GM23248 (cell line): ENCODE data around the gene C5orf58. TPM values are rescaled to one million over a fixed set of nuclear protein-coding genes. Genes with fewer than 3 reads are reported as not detected.

ENCODE experiments used
- DNase-seq: peaks from one replicate; pipeline ENCODE4 v3.0.0-alpha.2; 2015
- H2AFZ ChIP-seq: fragments of 200-600 bp; sonication (generic); 2 replicates; pipeline ENCODE4 v1.6.1; 2016; ENCODE audit warnings: antibody characterized with exemption
- H3F3A ChIP-seq: fragments of 200-600 bp; sonication (generic); 2 replicates; pipeline ENCODE4 v1.6.1; 2016; ENCODE audit warnings: mild to moderate bottlenecking, antibody characterized with exemption, mixed run types; ENCODE audit not compliant: insufficient read depth
- H3K27ac ChIP-seq: fragments of 200-600 bp; sonication (generic); 2 replicates; pipeline ENCODE4 v1.5.1; 2016; ENCODE audit warnings: mild to moderate bottlenecking
- H3K27me3 ChIP-seq: fragments of 200-600 bp; sonication (generic); replicated peaks from 2 replicates; pipeline ENCODE4 v1.6.1; 2016; ENCODE audit warnings: mild to moderate bottlenecking; ENCODE audit not compliant: insufficient read depth
- H3K36me3 ChIP-seq: fragments of 200-600 bp; sonication (generic); 2 replicates; pipeline ENCODE4 v1.6.1; 2016; ENCODE audit warnings: low read depth, mild to moderate bottlenecking
- H3K4me1 ChIP-seq: fragments of 200-600 bp; sonication (generic); 2 replicates; pipeline ENCODE4 v1.6.1; 2016; ENCODE audit warnings: mild to moderate bottlenecking; ENCODE audit not compliant: insufficient read depth
- H3K4me2 ChIP-seq: fragments of 200-600 bp; sonication (generic); one replicate; pipeline ENCODE4 v1.6.1; 2016; ENCODE audit warnings: mild to moderate bottlenecking; ENCODE audit not compliant: unreplicated experiment
- H3K4me3 ChIP-seq: fragments of 200-600 bp; sonication (generic); 2 replicates; pipeline ENCODE4 v1.5.1; 2016; ENCODE audit warnings: mild to moderate bottlenecking
- H3K79me2 ChIP-seq: fragments of 200-600 bp; sonication (generic); 2 replicates; pipeline ENCODE4 v1.6.1; 2016; ENCODE audit warnings: mild to moderate bottlenecking; ENCODE audit not compliant: insufficient read depth
- H3K9ac ChIP-seq: fragments of 200-600 bp; sonication (generic); 2 replicates; pipeline ENCODE4 v1.6.1; 2016; ENCODE audit warnings: mild to moderate bottlenecking
- H3K9me2 ChIP-seq: fragments of 200-600 bp; sonication (generic); 2 replicates; pipeline ENCODE4 v1.6.1; 2016; ENCODE audit warnings: mixed run types, mild to moderate bottlenecking, moderate library complexity; ENCODE audit not compliant: insufficient read depth
- H3K9me3 ChIP-seq: fragments of 200-600 bp; sonication (generic); one replicate; pipeline ENCODE4 v1.6.1; 2017; ENCODE audit warnings: low read depth
- H4K20me1 ChIP-seq: fragments of 200-600 bp; sonication (generic); 2 replicates; pipeline ENCODE4 v1.6.0; 2016; ENCODE audit not compliant: insufficient read depth
- EZH2 ChIP-seq: fragments of 200-600 bp; sonication (generic); IDR thresholded peaks from 2 replicates; pipeline ENCODE4 v1.6.1; 2018; ENCODE audit warnings: antibody characterized with exemption, mild to moderate bottlenecking; ENCODE audit not compliant: insufficient read depth, poor library complexity, severe bottlenecking
- EZH2phosphoT487 ChIP-seq: fragments of 200-600 bp; sonication (generic); IDR thresholded peaks from 2 replicates; pipeline ENCODE4 v1.6.1; 2018; ENCODE audit warnings: antibody characterized with exemption, moderate library complexity, mild to moderate bottlenecking, low read depth; ENCODE audit not compliant: insufficient read depth
- WGBS, 2 experiments: methylation state at CpG; one replicate each; pipeline ENCODE4 v1.1.6; 2015 to 2017; ENCODE audit warnings: low lambda C conversion rate in 2 of 2, low coverage in 1 of 2; ENCODE audit errors: missing lambda C conversion rate in 2 of 2; 5-methylcytosine and 5-hydroxymethylcytosine counted together
- in situ Hi-C: fragments of 300-500 bp; cut with MboI; formaldehyde crosslinking; loops from 2 replicates; pipeline ENCODE4 v1.15.0; 2020
- polyA plus RNA-seq: library from polyadenylated mRNA; unstranded; fragments of >200 nt; fragmentation: Nextera tagmentation; extraction: Ambion mirVana; gene quantifications from 2 replicates; pipeline ENCODE4 v1.2.1, GENCODE V29; 2016
- total RNA-seq: library from RNA; depleted of rRNA; stranded (reverse); fragments of >200 nt; shearing (Covaris generic); gene quantifications from 2 replicates; pipeline ENCODE4 v1.2.3, GENCODE V29; 2014

The C5orf58 gene
- total and polyA plus RNA-seq, 2 experiments from 2014 or later: not detected

DNA sequence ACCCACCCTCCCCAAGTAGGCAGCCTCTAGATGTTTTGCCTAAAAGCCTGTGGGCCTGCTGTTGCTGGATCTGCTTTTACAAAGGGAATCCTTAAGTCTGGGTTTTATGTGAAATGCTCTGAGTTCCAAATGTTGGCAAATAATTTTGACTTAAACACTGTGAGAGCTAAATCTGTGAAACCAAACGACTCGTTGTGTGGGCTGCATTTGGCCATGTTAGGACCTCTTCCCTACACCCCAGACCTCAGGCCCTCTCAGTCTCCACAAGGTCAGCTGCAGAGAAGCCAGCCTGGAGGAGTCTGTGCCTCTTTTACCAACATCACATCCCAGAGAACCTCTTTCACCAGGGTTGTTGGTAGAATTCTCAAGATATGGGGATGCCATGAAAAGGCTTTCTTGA is 55.4 kb downstream of the C5orf58 start:
- Histone ChIP-seq H3K9me2 (no peaks in the 10 kb centered on the region), H3F3A (no peaks in the 10 kb centered on the region), H3K4me3 (no peak overlapping the region), H3K9me3 (no peaks in the 10 kb centered on the region), H3K4me1 (no peaks in the 10 kb centered on the region), H3K27me3 (peaks cover 30% of the 10 kb centered on the region), H3K9ac (no peak overlapping the region), H3K27ac (no peak overlapping the region), H3K36me3 (no peaks in the 10 kb centered on the region), H2AFZ (no peak overlapping the region), H3K79me2 (no peaks in the 10 kb centered on the region), H4K20me1 (no peaks in the 10 kb centered on the region), H3K4me2 (no peak overlapping the region)
- WGBS, 2 experiments: 61 to 69% methylated on average over 2 of the region's 2 CpGs
- in situ Hi-C loops: no loop called here
- TF ChIP-seq EZH2 (no peak), EZH2phosphoT487 (no peak)
- no peak for DNase-seq

DNA sequence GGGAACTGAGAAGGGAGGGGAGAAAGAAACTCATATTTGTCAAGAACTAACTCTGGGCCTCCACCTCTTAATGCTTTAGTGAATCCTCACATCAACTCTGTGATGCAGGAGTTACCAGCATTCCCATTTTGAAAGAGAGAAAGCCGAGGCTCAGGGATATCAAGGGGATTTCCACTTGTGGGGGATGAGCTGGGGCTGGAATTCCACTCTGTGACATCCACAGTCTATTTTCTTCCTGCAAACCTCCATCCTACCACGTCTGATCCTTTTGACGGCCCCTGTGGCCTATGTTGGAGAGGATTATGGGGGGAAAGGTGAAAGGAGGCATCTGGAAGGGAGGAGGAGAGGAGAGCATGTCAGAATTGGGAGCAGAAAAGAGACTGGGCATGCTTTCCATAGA is 55.8 kb downstream of the C5orf58 start:
- H3K79me2 ChIP-seq: no peaks in the 10 kb centered on the region
- TF ChIP-seq EZH2 (no peak), EZH2phosphoT487 (no peak)
- DNase-seq: no peak
- H3K36me3 ChIP-seq: no peaks in the 10 kb centered on the region
- no peak overlapping the region for H3K27ac ChIP-seq
- H3K27me3 ChIP-seq: peaks cover 33% of the 10 kb centered on the region
- H3K9ac ChIP-seq: no peak overlapping the region
- H3K9me2 ChIP-seq: no peaks in the 10 kb centered on the region
- H4K20me1 ChIP-seq: no peaks in the 10 kb centered on the region
- no peaks in the 10 kb centered on the region for H3F3A ChIP-seq
- H3K4me1 ChIP-seq: no peaks in the 10 kb centered on the region
- no peak overlapping the region for H3K4me3 ChIP-seq
- no peak overlapping the region for H3K4me2 ChIP-seq
- WGBS, 2 experiments: 18 to 42% methylated on average over 3 of the region's 3 CpGs
- in situ Hi-C loops: no loop called here
- no peak overlapping the region for H2AFZ ChIP-seq
- H3K9me3 ChIP-seq: no peaks in the 10 kb centered on the region

DNA sequence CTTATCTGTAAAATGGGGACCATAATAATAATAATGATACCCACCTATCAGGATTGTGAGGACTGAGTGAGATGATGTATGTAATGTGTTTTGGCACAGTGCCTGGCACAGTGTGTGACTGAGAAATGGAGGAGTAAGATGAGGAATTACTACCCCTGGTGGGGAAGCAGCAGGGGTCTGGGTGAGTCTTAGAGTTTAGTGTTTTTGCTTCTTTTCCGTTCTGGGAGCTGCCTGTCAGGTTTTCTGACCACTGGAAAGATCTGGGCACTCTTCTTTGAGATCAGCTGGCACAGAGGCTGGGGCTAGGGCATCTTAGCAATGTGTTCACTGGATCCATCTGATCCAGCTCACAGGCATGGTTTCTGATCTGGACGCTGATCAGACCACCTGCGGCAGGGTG is 56.3 kb downstream of the C5orf58 start:
- Histone ChIP-seq H3K36me3 (no peaks in the 10 kb centered on the region), H3K4me1 (no peaks in the 10 kb centered on the region), H3K4me2 (no peak overlapping the region), H3K79me2 (no peaks in the 10 kb centered on the region), H3K4me3 (no peak overlapping the region), H3K27me3 (peaks cover 39% of the 10 kb centered on the region), H3K9ac (no peak overlapping the region), H4K20me1 (no peaks in the 10 kb centered on the region), H3K9me2 (no peaks in the 10 kb centered on the region), H3K9me3 (no peaks in the 10 kb centered on the region), H2AFZ (no peak overlapping the region), H3F3A (no peaks in the 10 kb centered on the region), H3K27ac (no peak overlapping the region)
- 60 to 66% methylated on average over 3 of the region's 3 CpGs for WGBS, 2 experiments
- in situ Hi-C loops: no loop called here
- no peak for TF ChIP-seq EZH2
- TF ChIP-seq EZH2phosphoT487: no peak
- DNase-seq: no peak

DNA sequence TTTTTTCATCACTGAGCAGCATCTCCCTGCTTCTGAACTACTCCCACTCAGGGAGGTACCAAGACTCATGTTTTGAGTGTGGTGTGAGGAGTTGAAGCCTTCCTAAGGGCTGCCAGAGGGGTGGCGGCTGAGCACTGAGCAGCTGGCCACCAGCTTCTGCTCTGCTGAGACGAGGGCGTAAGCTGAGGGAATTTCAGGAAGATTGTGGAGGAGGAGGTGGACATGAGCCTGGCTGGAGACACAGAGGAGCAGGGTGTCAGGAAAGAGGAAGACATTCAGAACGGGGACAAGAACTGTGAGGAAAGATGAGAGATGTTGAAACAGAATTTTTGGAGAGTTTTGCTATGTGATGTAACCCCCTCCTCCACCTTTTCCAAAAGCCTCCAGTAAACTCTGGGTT is 57.0 kb downstream of the C5orf58 start:
- TF ChIP-seq EZH2phosphoT487: no peak
- TF ChIP-seq EZH2: no peak
- Histone ChIP-seq H3K4me1 (no peaks in the 10 kb centered on the region), H2AFZ (no peak overlapping the region), H4K20me1 (no peaks in the 10 kb centered on the region), H3K9me3 (no peaks in the 10 kb centered on the region), H3K9ac (no peak overlapping the region), H3K79me2 (no peaks in the 10 kb centered on the region), H3K9me2 (no peaks in the 10 kb centered on the region), H3F3A (no peaks in the 10 kb centered on the region), H3K36me3 (no peaks in the 10 kb centered on the region), H3K4me2 (no peak overlapping the region), H3K27me3 (peaks cover 38% of the 10 kb centered on the region), H3K27ac (no peak overlapping the region), H3K4me3 (no peak overlapping the region)
- 3 to 4% methylated on average over 4 of the region's 4 CpGs for WGBS, 2 experiments
- no peak for DNase-seq
- in situ Hi-C loops: no loop called here

DNA sequence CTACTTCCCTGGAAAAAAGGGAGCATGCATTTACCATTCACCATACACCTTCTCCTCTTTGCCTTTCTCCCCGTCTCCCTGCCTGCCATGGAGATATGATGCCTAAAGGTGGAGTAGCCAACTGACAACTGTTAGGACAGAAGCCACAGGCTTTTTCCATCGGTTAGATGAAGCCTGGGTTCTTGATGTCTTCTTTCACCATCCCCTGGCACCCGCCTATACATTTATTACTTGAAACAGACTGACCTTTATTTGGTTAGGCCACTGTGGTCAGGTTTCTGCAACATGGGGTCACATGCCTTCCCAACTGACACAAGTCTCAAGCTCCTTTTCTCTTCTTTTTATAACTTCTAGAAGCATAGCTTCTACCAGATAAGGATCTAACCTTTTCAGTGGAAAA is 57.7 kb downstream of the C5orf58 start:
- no peak for DNase-seq
- Histone ChIP-seq H3F3A (no peaks in the 10 kb centered on the region), H2AFZ (no peak overlapping the region), H3K9me3 (no peaks in the 10 kb centered on the region), H3K4me2 (no peak overlapping the region), H3K4me1 (no peaks in the 10 kb centered on the region), H4K20me1 (no peaks in the 10 kb centered on the region), H3K27me3 (peaks cover 38% of the 10 kb centered on the region), H3K9ac (no peak overlapping the region), H3K9me2 (no peaks in the 10 kb centered on the region), H3K4me3 (no peak overlapping the region), H3K79me2 (no peaks in the 10 kb centered on the region), H3K27ac (no peak overlapping the region), H3K36me3 (no peaks in the 10 kb centered on the region)
- in situ Hi-C loops: no loop called here
- no peak for TF ChIP-seq EZH2
- no peak for TF ChIP-seq EZH2phosphoT487
- WGBS, 2 experiments: 29 to 32% methylated on average over 3 of the region's 3 CpGs
